ENCODE data around the gene TMEM115. TPM values are rescaled to one million over a fixed set of nuclear protein-coding genes. Genes with fewer than 3 reads are reported as not detected.

The TMEM115 gene
- total and polyA plus RNA-seq, 2 of the 13 experiments (the other 11 are each of a cell fraction or from before 2014, with no cell fraction given), result 22.1 to 30.7 TPM

DNA sequence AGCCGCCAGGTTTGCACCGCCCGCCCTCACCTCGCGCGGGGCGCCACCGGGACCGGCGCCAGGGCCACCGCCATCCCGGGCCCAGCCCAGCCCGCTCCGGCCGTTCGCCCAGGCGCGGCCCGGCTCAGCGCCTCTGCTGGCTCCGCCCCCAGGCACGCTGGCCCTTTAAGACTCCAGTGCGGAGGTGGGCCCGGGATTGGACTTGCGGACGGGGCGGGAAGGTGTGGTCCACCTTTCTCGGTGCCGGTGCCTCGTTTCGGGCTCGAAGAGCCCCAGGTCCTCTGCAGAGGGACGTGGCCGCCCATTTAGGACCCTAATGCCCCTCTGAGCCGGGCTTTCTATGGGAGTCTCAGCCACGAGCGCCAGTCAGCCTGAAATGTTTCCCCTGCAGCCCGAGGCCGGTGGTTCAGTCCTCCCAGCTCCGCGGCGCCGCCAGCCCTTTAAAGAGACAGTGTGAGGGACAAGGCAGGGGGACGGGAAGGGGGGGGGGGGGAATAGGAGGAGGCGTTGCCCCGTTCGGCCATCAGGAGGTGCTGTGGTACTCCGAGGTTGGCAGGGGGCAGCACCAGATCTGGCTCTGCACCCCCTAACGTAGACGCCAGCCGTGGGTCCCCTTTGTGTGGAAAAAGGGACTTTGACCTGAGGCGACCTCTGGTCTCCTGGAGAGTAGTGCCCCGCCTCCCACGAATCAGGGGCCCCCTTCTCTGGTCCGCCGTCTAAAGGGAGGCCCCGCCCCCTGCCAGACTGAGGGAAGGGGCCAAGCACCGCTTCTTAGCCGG is 37.8 kb downstream of the TMEM115 start (continued):
- TF ChIP-seq, protein P1, sequence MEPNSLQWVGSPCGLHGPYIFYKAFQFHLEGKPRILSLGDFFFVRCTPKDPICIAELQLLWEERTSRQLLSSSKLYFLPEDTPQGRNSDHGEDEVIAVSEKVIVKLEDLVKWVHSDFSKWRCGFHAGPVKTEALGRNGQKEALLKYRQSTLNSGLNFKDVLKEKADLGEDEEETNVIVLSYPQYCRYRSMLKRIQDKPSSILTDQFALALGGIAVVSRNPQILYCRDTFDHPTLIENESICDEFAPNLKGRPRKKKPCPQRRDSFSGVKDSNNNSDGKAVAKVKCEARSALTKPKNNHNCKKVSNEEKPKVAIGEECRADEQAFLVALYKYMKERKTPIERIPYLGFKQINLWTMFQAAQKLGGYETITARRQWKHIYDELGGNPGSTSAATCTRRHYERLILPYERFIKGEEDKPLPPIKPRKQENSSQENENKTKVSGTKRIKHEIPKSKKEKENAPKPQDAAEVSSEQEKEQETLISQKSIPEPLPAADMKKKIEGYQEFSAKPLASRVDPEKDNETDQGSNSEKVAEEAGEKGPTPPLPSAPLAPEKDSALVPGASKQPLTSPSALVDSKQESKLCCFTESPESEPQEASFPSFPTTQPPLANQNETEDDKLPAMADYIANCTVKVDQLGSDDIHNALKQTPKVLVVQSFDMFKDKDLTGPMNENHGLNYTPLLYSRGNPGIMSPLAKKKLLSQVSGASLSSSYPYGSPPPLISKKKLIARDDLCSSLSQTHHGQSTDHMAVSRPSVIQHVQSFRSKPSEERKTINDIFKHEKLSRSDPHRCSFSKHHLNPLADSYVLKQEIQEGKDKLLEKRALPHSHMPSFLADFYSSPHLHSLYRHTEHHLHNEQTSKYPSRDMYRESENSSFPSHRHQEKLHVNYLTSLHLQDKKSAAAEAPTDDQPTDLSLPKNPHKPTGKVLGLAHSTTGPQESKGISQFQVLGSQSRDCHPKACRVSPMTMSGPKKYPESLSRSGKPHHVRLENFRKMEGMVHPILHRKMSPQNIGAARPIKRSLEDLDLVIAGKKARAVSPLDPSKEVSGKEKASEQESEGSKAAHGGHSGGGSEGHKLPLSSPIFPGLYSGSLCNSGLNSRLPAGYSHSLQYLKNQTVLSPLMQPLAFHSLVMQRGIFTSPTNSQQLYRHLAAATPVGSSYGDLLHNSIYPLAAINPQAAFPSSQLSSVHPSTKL (CRISPR knock-in tag; IDR thresholded peaks at IDR 0.05), result 0 out of 2 replicates have a peak, but pooled peaks have one; percentile 13
- TF ChIP-seq, protein P2, sequence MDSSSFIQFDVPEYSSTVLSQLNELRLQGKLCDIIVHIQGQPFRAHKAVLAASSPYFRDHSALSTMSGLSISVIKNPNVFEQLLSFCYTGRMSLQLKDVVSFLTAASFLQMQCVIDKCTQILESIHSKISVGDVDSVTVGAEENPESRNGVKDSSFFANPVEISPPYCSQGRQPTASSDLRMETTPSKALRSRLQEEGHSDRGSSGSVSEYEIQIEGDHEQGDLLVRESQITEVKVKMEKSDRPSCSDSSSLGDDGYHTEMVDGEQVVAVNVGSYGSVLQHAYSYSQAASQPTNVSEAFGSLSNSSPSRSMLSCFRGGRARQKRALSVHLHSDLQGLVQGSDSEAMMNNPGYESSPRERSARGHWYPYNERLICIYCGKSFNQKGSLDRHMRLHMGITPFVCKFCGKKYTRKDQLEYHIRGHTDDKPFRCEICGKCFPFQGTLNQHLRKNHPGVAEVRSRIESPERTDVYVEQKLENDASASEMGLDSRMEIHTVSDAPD (CRISPR knock-in tag; IDR thresholded peaks at IDR 0.05), result no peak
- TF ChIP-seq FLYWCH1 (CRISPR knock-in tag; IDR thresholded peaks at IDR 0.05) (peak; percentile 56; the same call in 1 of the 2 replicates), GMEB1 (CRISPR knock-in tag; IDR thresholded peaks at IDR 0.05; ENCODE audit: borderline replicate concordance) (peak; percentile 45; the same call in 1 of the 2 replicates), TCF12 (IDR thresholded peaks at IDR 0.05) (no peak), TCF12 (CRISPR knock-in tag; IDR thresholded peaks at IDR 0.05) (0 out of 2 replicates have a peak, but pooled peaks have one; percentile 28), SYNCRIP (IDR thresholded peaks at IDR 0.05; ENCODE audit: insufficient read depth, low read depth, low read length) (no peak), RFX5 (IDR thresholded peaks at IDR 0.05; ENCODE audit: low read depth, low read length) (no peak), ZFP36L2 (CRISPR knock-in tag; IDR thresholded peaks at IDR 0.05) (no peak), PPARG (CRISPR knock-in tag; conservative IDR thresholded peaks at IDR 0.05) (peak; percentile 12; the same call in 1 of the 2 replicates), FOXO1 (CRISPR knock-in tag; IDR thresholded peaks at IDR 0.05) (no peak), ZNF468 (CRISPR knock-in tag; IDR thresholded peaks at IDR 0.05) (no peak), ZNF800 (CRISPR knock-in tag; IDR thresholded peaks at IDR 0.05) (0 out of 2 replicates have a peak, but pooled peaks have one; percentile 10)
- TF ChIP-seq, protein P3, sequence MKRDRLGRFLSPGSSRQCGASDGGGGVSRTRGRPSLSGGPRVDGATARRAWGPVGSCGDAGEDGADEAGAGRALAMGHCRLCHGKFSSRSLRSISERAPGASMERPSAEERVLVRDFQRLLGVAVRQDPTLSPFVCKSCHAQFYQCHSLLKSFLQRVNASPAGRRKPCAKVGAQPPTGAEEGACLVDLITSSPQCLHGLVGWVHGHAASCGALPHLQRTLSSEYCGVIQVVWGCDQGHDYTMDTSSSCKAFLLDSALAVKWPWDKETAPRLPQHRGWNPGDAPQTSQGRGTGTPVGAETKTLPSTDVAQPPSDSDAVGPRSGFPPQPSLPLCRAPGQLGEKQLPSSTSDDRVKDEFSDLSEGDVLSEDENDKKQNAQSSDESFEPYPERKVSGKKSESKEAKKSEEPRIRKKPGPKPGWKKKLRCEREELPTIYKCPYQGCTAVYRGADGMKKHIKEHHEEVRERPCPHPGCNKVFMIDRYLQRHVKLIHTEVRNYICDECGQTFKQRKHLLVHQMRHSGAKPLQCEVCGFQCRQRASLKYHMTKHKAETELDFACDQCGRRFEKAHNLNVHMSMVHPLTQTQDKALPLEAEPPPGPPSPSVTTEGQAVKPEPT (CRISPR knock-in tag; IDR thresholded peaks at IDR 0.05; ENCODE audit: low read depth), result no peak
- TF ChIP-seq, protein P4, sequence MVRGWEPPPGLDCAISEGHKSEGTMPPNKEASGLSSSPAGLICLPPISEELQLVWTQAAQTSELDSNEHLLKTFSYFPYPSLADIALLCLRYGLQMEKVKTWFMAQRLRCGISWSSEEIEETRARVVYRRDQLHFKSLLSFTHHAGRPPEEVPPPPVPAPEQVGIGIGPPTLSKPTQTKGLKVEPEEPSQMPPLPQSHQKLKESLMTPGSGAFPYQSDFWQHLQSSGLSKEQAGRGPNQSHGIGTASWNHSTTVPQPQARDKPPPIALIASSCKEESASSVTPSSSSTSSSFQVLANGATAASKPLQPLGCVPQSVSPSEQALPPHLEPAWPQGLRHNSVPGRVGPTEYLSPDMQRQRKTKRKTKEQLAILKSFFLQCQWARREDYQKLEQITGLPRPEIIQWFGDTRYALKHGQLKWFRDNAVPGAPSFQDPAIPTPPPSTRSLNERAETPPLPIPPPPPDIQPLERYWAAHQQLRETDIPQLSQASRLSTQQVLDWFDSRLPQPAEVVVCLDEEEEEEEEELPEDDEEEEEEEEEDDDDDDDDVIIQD (CRISPR knock-in tag; IDR thresholded peaks at IDR 0.05; ENCODE audit: low read depth), result no peak

All from HepG2 (cell line).